OCI-LY3 (cell line): Measurements from ENCODE around the gene BAX.

Source experiments
- H2AFZ ChIP-seq: fragments of 200-600, 300-600 bp; shearing (Covaris generic); 2 replicates; pipeline ENCODE4 v1.6.0; 2014; ENCODE audit warnings: antibody characterized with exemption, low read depth, low read length
- H3K27ac ChIP-seq: fragments of 200-600, 300-600 bp; sonication (generic); 2 replicates; pipeline ENCODE4 v1.5.1; 2014; ENCODE audit warnings: mild to moderate bottlenecking, low read length, moderate library complexity, mixed read lengths
- H3K27me3 ChIP-seq: fragments of 200-600, 300-600 bp; sonication (generic); 2 replicates; pipeline ENCODE4 v1.6.1; 2014; ENCODE audit warnings: low read depth, low read length, mixed read lengths
- H3K36me3 ChIP-seq: fragments of 200-600, 300-600 bp; sonication (generic); replicated peaks from 2 replicates; pipeline ENCODE3; 2014; ENCODE audit warnings: low read depth, low read length, mixed read lengths
- H3K4me1 ChIP-seq: fragments of 300-600, 200-600 bp; sonication (generic); 2 replicates; pipeline ENCODE4 v1.6.1; 2014; ENCODE audit warnings: low read length, mixed read lengths
- H3K4me2 ChIP-seq: fragments of 200-600, 300-600 bp; sonication (generic); 2 replicates; pipeline ENCODE4 v1.6.1; 2014; ENCODE audit warnings: low read length, mixed read lengths
- H3K4me3 ChIP-seq: fragments of 300-600, 200-600 bp; sonication (generic); 2 replicates; pipeline ENCODE4 v1.5.1; 2014; ENCODE audit warnings: antibody characterized with exemption, mild to moderate bottlenecking, low read length, moderate library complexity
- H3K79me2 ChIP-seq: fragments of 300-600, 200-600 bp; shearing (Covaris generic); 2 replicates; pipeline ENCODE4 v1.6.1; 2014; ENCODE audit warnings: mild to moderate bottlenecking, low read length, mixed read lengths
- H3K9ac ChIP-seq: fragments of 300-600, 200-600 bp; shearing (Covaris generic); 2 replicates; pipeline ENCODE4 v1.6.0; 2014; ENCODE audit warnings: mild to moderate bottlenecking, low read length, moderate library complexity
- H3K9me3 ChIP-seq: fragments of 200-600, 300-600 bp; shearing (Covaris generic); 2 replicates; pipeline ENCODE4 v1.6.1; 2014; ENCODE audit warnings: low read length, mixed read lengths; ENCODE audit not compliant: insufficient read depth
- H4K20me1 ChIP-seq: fragments of 200-600, 300-600 bp; sonication (generic); 2 replicates; pipeline ENCODE4 v1.6.1; 2016; ENCODE audit warnings: low read length, mixed read lengths; ENCODE audit not compliant: insufficient read depth
- CTCF ChIP-seq: fragments of 200-600, 300-600 bp; sonication (generic); IDR thresholded peaks from 2 replicates; pipeline ENCODE4 v1.5.1; 2014; ENCODE audit warnings: antibody characterized with exemption, low read length, low read depth
- EZH2phosphoT487 ChIP-seq: fragments of 200-600 bp; shearing (Covaris generic); IDR thresholded peaks from 2 replicates; pipeline ENCODE4 v1.6.1; 2018; ENCODE audit warnings: antibody characterized with exemption, mixed run types, low read depth

The BAX gene

GRCh38 chr19:48945415-48945814, 9.3 kb upstream of the BAX start:
- Histone ChIP-seq H3K9me3 (peaks cover 15% of the 10 kb centered on the region; the same call in 1 of the 2 replicates), H3K4me1 (no peaks in the 10 kb centered on the region), H3K9ac (no peak overlapping the region), H3K27ac (no peak overlapping the region), H3K79me2 (no peaks in the 10 kb centered on the region), H4K20me1 (no peaks in the 10 kb centered on the region), H3K4me3 (no peak overlapping the region), H3K36me3 (peaks cover 5% of the 10 kb centered on the region), H3K4me2 (no peak overlapping the region), H3K27me3 (no peaks in the 10 kb centered on the region), H2AFZ (no peak overlapping the region)
- no peak for TF ChIP-seq EZH2phosphoT487
- TF ChIP-seq CTCF: no peak

GRCh38 chr19:48945817-48946216, 8.9 kb upstream of the BAX start:
- peaks cover 5% of the 10 kb centered on the region for H3K36me3 ChIP-seq
- H3K79me2 ChIP-seq: no peaks in the 10 kb centered on the region
- no peak overlapping the region for H3K4me2 ChIP-seq
- peaks cover 14% of the 10 kb centered on the region; the same call in 1 of the 2 replicates for H3K9me3 ChIP-seq
- H3K4me1 ChIP-seq: no peaks in the 10 kb centered on the region
- no peak overlapping the region for H3K27ac ChIP-seq
- H3K9ac ChIP-seq: no peak overlapping the region
- H3K27me3 ChIP-seq: no peaks in the 10 kb centered on the region
- no peak overlapping the region for H3K4me3 ChIP-seq
- H2AFZ ChIP-seq: no peak overlapping the region
- TF ChIP-seq CTCF: no peak
- no peak for TF ChIP-seq EZH2phosphoT487
- H4K20me1 ChIP-seq: no peaks in the 10 kb centered on the region

GRCh38 chr19:48946463-48947257, 8.0 kb upstream of the BAX start:
- Histone ChIP-seq H3K27me3 (no peaks in the 10 kb centered on the region), H3K36me3 (peaks cover 5% of the 10 kb centered on the region), H4K20me1 (no peaks in the 10 kb centered on the region), H3K27ac (no peak overlapping the region), H2AFZ (no peak overlapping the region), H3K9me3 (peaks cover 8% of the 10 kb centered on the region; the same call in 1 of the 2 replicates), H3K4me1 (no peaks in the 10 kb centered on the region), H3K4me2 (no peak overlapping the region), H3K79me2 (no peaks in the 10 kb centered on the region), H3K9ac (no peak overlapping the region), H3K4me3 (no peak overlapping the region)
- TF ChIP-seq EZH2phosphoT487 (no peak), CTCF (no peak)

GRCh38 chr19:48947258-48947542, 7.5 kb upstream of the BAX start:
- Histone ChIP-seq H3K9me3 (peaks cover 8% of the 10 kb centered on the region; the same call in 1 of the 2 replicates), H3K9ac (no peak overlapping the region), H3K79me2 (no peaks in the 10 kb centered on the region), H2AFZ (no peak overlapping the region), H3K27me3 (no peaks in the 10 kb centered on the region), H3K36me3 (peaks cover 5% of the 10 kb centered on the region), H3K4me3 (no peak overlapping the region), H3K4me1 (no peaks in the 10 kb centered on the region), H4K20me1 (no peaks in the 10 kb centered on the region), H3K4me2 (no peak overlapping the region), H3K27ac (no peak overlapping the region)
- TF ChIP-seq CTCF: no peak
- no peak for TF ChIP-seq EZH2phosphoT487
